C1 segment of cervical spinal cord (tissue), 14 donors: Measurements from ENCODE around the gene MUC12.
"Not testable (repeated sequence)": the region's sequence is repeated elsewhere in the genome, so short reads cannot be mapped to it uniquely, and the experiment has no call there.

Experiments
- DNase-seq, 14 donors: peaks; one replicate each; lab custom pipeline; 2025; lab: John Stamatoyannopoulos, UW

The MUC12 gene

GRCh38 chr7:100962537-100962936, 6.8 kb upstream of the MUC12 start:
- no peak for DNase-seq

- no peak for DNase-seq
Measured at GRCh38 chr7:100963386-100963785, 6.0 kb upstream of the MUC12 start.

DNA sequence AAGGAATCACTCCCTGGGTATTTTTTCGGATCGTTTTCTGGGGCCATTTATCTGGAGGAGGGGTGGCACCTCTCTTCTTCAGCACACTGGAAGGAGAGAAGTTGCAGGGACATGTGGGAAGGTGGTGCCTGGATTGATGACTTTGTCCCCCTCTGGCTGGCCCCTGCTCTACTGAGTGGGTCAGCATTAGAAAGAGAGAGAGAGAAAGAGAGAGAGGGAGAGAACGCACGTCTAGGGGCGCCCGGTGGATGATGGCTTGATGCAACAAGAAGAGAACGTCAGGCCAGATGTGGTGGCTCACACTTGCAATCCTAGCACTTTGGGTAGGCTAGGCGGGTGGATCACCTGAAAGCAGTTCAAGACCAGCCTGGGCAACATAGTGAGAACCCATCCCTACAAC, 5.5 kb upstream of the MUC12 start:
- DNase-seq: no peak

GRCh38 chr7:100964630-100965029, 4.7 kb upstream of the MUC12 start:
- DNase-seq: no peak

DNA sequence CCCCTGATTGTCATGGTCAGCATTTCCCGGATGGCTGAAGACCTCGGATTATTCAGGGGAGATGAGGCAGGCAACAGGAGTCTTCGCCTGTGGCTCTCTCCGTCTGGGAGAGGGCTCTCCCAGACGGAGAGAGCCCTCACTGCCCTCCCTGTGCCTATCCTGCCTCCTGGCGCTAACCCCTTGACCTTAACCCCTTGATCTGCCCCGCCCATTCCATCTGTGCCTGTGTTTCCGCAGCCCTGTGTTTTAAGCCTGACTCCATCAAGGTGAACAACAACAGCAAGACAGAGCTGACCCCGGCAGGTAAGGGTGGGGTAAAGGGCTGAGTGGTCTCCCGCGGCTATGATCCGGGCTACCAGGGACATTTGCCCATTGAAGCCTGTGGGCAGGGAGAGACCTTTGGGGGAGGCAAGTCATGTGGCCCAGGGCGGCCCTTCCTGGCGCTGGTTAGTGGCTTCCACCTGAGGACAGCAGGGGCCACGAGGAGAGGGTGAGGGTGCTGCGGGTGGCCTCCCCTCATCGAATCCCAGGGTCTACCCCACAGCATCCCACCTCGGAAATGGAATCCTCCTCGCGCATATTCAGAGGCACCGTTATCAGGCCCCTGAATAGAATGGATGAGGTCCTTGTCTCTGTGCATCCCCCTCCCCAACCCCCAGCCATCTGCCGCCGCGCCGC, 4.2 kb upstream of the MUC12 start:
- DNase-seq: no peak

GRCh38 chr7:100965723-100966541, 3.4 kb upstream of the MUC12 start:
- DNase-seq: no peak

DNA sequence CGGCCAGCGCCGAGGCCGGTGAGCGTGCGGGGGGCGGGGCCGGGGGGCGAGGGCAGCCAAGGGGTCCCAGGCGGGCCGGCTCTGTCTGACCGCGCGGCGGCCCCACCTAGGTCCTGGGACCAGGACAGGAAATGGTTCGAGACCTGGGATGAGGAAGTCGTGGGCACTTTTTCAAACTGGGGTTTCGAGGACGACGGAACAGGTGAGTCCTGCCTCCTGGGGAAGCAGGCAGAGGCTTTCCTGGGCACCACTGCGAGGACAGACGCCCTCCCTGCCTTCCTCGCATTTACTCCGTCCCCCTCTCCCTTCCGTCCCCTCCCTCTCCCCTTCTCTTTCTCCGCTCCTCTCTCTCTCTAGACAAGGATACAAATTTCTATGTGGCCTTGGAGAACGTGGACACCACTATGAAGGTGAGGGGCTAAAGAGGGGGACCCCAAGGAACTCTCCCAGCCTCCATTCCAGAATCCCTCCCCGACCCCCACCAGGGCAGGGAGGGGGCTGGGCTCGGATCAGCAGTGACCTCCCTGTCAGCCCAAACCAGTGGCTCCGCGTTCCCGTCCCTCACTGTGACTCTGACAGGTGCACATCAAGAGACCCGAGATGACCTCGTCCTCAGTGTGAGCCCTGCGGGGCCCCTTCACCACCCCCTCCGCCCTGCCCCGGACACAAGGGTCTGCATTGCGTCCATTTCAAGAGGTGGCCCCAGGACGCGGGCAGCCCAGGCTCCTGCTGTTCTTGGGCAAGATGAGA, 2.6 kb upstream of the MUC12 start:
- DNase-seq: no peak

DNA sequence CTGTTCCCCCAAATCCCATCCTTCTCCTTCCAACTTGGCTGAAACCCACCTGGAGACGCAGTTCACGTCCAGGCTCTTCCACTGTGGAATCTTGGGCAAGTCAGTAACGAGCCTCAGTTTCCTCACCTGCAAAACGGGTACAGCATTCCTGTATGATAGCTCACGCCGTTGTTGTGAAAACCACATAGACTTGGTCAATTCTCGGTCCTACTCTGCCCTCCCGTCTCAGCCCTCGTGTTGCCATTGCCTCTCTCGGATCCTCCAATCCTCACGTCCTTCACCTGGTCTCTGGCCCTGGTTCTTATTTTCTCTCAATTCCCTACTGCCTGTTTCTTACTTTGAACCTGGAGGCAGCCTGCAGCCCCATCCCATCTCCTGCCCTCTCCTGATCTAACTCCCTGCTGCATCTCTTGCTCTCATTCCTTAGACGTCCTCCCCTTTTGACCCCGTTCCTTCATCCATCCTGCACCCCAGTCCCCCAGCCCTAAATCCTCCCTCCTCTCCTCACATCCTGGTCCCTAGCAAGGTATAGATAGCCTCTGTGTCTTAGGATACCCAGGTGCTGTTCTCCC, 2.0 kb upstream of the MUC12 start:
- DNase-seq: no peak

DNA sequence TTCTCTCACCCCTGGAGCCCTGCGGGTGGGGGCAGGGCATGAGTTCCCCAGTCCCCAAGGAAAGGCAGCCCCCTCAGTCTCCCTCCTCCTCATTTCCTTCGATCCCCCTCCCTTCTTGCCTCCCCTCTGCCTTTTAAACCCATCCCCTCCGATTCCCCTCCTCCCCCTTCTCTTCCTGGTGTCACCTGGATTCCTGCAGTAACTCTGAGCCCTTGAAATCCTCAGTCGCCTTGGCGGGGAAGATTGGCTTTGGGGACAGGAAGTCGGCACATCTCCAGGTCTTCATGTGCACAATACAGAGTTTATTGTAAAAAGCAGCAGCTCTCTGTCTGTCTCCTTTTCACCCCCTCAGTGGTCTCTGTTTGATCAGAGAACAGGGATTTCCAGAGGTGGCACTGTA, 1.3 kb upstream of the MUC12 start:
- no peak for DNase-seq

DNA sequence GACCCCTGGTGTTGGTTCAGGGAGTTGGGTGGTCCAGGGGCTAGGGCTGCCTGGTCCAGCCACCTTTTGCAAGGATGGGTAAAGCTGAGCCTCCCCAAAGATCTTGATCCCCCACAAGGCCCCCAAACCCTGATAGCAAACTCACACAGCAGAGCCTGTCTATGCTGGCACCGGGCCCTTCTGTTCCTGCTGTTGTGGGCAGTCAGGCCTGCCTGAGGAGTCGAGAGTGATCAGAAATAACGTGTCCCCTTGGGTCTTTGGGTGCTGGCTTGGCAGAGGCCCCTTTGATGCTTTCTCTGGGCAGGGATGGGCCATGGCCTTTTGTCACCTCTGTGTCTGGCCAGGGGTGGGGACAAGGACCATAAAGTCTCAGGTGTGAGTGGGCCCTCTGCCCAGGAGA, 715 bp upstream of the MUC12 start:
- no peak for DNase-seq

DNA sequence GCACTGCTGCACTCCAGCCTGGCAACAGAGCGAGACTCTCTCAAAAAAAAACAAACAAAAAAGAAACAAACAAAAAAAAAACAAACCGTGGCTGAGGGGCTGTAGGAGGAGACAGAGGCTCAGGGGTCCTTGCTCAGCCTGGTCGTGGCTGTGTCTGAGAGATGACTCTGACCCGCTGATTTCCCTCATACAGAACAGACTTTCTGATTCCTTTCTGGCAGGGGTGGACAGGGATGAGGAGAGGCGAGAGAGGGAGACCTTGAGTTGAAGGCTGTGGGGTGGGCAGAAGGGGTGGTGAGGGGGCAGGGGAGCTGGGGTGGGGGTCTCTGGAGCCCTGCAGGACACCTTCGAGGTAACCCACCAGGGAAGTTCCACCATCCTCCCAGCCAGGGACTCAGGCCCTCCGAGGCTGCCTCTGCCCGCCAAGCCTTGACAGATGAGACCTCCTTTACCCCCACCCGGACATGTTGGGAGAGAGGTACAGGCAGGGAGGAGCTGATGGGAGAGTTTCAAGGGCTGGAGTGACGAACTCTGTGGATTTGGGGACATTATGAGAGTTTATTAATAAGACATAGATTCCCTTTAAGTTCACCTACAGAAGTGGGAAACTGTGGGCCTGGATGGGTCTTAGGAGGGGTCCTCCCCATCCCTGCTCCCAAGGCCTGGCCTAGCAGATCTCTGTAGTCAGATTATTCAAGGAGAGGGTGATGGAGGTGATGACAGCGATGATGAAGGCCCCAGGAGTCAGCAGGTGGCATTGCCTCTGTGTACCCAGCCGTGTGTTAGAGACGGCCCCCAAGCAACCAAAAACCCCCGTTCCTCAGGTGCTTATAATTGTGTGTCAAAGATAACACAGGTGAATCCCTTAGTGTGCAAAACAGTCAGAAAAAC, 2.0 kb downstream of the MUC12 start:
- DNase-seq: no peak

- DNase-seq: no peak
Measured at GRCh38 chr7:100972002-100972347, 2.6 kb downstream of the MUC12 start.

DNA sequence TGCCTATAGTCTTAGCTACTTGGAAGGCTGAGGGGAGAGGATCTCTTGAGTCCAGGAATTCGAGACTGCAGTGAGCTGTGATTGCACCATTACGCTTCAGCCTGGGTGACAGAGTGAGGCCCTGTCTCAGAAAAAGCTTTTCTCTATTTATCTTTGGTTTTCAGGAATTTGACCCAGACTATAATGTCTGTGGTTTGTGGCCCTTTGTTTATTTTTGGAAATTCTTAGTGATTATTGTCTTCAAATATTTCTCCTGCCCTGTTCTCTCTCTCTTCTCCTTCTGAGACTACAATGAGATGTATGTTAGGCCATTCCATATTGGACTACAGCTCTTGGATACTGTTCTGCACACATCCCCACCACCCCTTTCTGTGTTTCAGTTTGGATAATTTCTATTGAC, 4.7 kb downstream of the MUC12 start:
- DNase-seq: no peak

DNA sequence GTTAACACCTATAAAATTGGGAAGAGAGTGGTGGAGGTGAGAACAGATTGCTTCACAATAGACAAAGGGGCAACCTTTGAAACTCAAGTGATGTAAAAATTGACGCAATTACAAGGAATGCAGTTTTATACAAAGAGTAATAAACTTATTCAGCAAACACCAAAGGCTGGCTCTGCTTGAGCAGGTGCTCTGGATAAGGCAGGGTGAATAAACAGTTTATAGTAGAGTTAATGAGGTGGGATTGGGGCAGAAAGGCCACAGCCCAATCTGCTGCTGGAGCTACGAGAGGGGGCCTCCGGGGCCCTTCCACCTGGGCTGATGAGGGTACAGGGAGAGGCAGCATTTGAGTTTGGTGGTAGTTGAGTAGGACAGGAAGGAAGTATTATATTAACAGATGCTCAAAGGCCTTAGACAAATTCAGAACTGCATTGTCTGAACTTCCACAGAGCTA, 6.0 kb downstream of the MUC12 start:
- DNase-seq: no peak

GRCh38 chr7:100978300-100978699, 8.9 kb downstream of the MUC12 start:
- no peak for DNase-seq

GRCh38 chr7:100983451-100984187, 14.3 kb downstream of the MUC12 start:
- DNase-seq: no peak

GRCh38 chr7:100984241-100984918, 15.0 kb downstream of the MUC12 start:
- not testable (repeated sequence) for DNase-seq

DNA sequence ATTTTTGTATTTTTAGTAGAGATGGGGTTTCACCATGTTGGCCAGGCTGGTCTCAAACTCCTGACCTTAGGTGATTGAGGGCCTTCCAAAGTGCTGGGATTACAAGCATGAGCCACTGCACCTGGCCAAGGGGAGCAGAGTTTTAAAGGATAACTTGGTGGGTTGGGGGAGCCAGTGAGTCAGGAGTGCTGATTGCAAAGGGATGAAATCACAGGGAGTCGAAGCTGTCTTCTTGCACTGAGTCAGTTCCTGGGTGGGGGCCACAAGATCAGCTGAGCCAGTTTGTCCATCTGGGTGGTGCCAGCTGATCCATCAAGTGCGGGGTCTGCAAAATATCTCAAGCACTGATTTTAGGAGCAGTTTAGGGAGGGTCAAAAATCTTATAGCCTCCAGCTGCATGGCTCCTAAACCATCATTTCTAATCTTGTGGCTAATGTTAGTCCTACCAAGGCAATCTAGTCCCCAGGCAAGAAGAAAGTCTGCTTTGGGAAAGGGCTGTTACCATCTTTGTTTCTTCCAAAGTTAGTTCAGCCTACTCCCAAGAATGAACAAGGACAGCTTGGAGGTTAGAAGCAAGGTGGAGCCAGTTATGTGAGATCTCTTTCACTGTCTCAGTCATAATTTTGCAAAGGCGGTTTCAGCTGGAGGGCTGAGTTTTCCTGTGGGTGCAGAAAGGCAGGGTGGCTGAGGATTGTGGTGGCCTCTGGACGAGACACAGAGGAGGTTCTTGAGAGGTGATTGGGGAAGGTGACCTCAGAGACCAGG, 15.8 kb downstream of the MUC12 start:
- not testable (repeated sequence) for DNase-seq

GRCh38 chr7:100991631-100992030, 22.3 kb downstream of the MUC12 start:
- DNase-seq: no peak
